Superior temporal gyrus (tissue), 1 donor: Measurements from ENCODE around the gene TOE1.
"Not testable (repeated sequence)": the region's sequence is repeated elsewhere in the genome, so short reads cannot be mapped to it uniquely, and the experiment has no call there.

Experiments used
- DNase-seq: peaks from one replicate; pipeline ENCODE4 v3.0.0-alpha.2; 2016; ENCODE audit errors: extremely low spot score

The TOE1 gene

GRCh38 chr1:45355683-45356082 lies 15.7 kb downstream of the TOE1 start:
- no peak for DNase-seq

GRCh38 chr1:45356186-45356585 lies 16.2 kb downstream of the TOE1 start:
- no peak for DNase-seq

- peak; percentile 92 for DNase-seq
Measured at GRCh38 chr1:45359882-45360513, 20.0 kb downstream of the TOE1 start.

GRCh38 chr1:45360981-45361380 lies 21.0 kb downstream of the TOE1 start:
- peak; percentile 64 for DNase-seq

- DNase-seq = no peak
Measured at GRCh38 chr1:45364294-45364693, 24.3 kb downstream of the TOE1 start.

- peak; percentile 50 for DNase-seq
Measured at GRCh38 chr1:45365051-45365450, 25.1 kb downstream of the TOE1 start.

GRCh38 chr1:45370575-45370974 lies 30.6 kb downstream of the TOE1 start:
- no peak for DNase-seq

GRCh38 chr1:45373573-45373972 lies 33.6 kb downstream of the TOE1 start:
- no peak for DNase-seq

GRCh38 chr1:45375104-45376090 lies 35.4 kb downstream of the TOE1 start:
- DNase-seq = no peak

- DNase-seq = no peak
Measured at GRCh38 chr1:45378184-45378583, 38.2 kb downstream of the TOE1 start.

GRCh38 chr1:45379524-45379923 lies 39.6 kb downstream of the TOE1 start:
- no peak for DNase-seq

- DNase-seq = no peak
Measured at GRCh38 chr1:45380125-45380524, 40.2 kb downstream of the TOE1 start.

GRCh38 chr1:45380730-45381129 lies 40.8 kb downstream of the TOE1 start:
- DNase-seq = no peak

GRCh38 chr1:45381243-45381642 lies 41.3 kb downstream of the TOE1 start:
- no peak for DNase-seq

- no peak for DNase-seq
Measured at GRCh38 chr1:45383191-45383590, 43.2 kb downstream of the TOE1 start.

GRCh38 chr1:45384213-45384612 lies 44.2 kb downstream of the TOE1 start:
- DNase-seq = not testable (repeated sequence)

GRCh38 chr1:45385302-45385701 lies 45.3 kb downstream of the TOE1 start:
- DNase-seq = no peak

GRCh38 chr1:45386219-45386618 lies 46.2 kb downstream of the TOE1 start:
- DNase-seq = no peak
